Esophagus (tissue), 2 donors: ENCODE data around the gene WDR45. TPM values are rescaled to one million over a fixed set of nuclear protein-coding genes. Genes with fewer than 3 reads are reported as not detected.

ENCODE experiments used
- H3K27ac ChIP-seq, 2 donors: one replicate each; pipeline ENCODE4 v1.5.1; 2013; ENCODE audit warnings: low read depth in 2 of 2, mild to moderate bottlenecking in 2 of 2, inconsistent platforms in 1 of 2, low read length in 1 of 2, moderate library complexity in 1 of 2
- H3K27me3 ChIP-seq, 2 donors: one replicate each; pipeline ENCODE4 v1.6.1; 2013; ENCODE audit warnings: low read length in 2 of 2, control low read depth in 1 of 2, mild to moderate bottlenecking in 1 of 2; ENCODE audit not compliant: insufficient read depth in 2 of 2, control insufficient read depth in 1 of 2
- H3K36me3 ChIP-seq, 2 donors: one replicate each; pipeline ENCODE4 v1.6.1; 2013; ENCODE audit warnings: low read length in 1 of 2; ENCODE audit not compliant: control insufficient read depth in 2 of 2, insufficient read depth in 2 of 2
- H3K4me1 ChIP-seq, 2 donors: one replicate each; pipeline ENCODE4 v1.6.1; 2013; ENCODE audit warnings: low read length in 1 of 2; ENCODE audit not compliant: control insufficient read depth in 2 of 2, insufficient read depth in 2 of 2
- H3K4me3 ChIP-seq, 2 donors: one replicate each; pipeline ENCODE4 v1.5.1; 2013; ENCODE audit warnings: low read length in 2 of 2, mild to moderate bottlenecking in 2 of 2, low read depth in 1 of 2, moderate library complexity in 1 of 2
- H3K9me3 ChIP-seq, 2 donors: one replicate each; pipeline ENCODE4 v1.6.1; 2013; ENCODE audit warnings: mild to moderate bottlenecking in 2 of 2, low read depth in 1 of 2, low read length in 1 of 2, moderate library complexity in 1 of 2; ENCODE audit not compliant: control insufficient read depth in 2 of 2, insufficient read depth in 1 of 2
- WGBS, 2 donors: extraction: QIAGEN DNeasy Blood & Tissue Kit; methylation state at CpG; one replicate each; pipeline ENCODE4 v1.1.7; 2013; 5-methylcytosine and 5-hydroxymethylcytosine counted together
- polyA plus RNA-seq, 2 donors: library from polyadenylated mRNA; stranded (reverse); fragments of 200-250 nt; gene quantifications; one replicate each; pipeline ENCODE4 v1.2.3, GENCODE V29; 2013
- donor health status: healthy with polysubstance abuse.
- donor health status: Bipolar disorder and iron deficiency.

The WDR45 gene
- polyA plus RNA-seq, 2 donors: 45.1 to 55.6 TPM

GRCh38 chrX:49059201-49059600 lies 20.5 kb downstream of the WDR45 start:
- Histone ChIP-seq H3K9me3 (no peaks in the 10 kb centered on the region), H3K4me3 (peak overlapping the region; percentile 48 to 66), H3K4me1 (peaks cover 0 to 3% of the 10 kb centered on the region in 2 donors), H3K27me3 (no peaks in the 10 kb centered on the region), H3K27ac (peak overlapping the region; percentile 87 to 89), H3K36me3 (peaks cover 0 to 8% of the 10 kb centered on the region in 2 donors)
- WGBS, 2 donors: 20 to 68% methylated on average over 4 to 6 of the region's 6 CpGs

- Histone ChIP-seq H3K27ac (peak within 1 kb of the TSS; percentile 87 to 89), H3K4me1 (peaks cover 0 to 3% of the 10 kb centered on the region in 2 donors), H3K9me3 (no peaks in the 10 kb centered on the region), H3K4me3 (peak within 1 kb of the TSS; percentile 48 to 66), H3K27me3 (no peaks in the 10 kb centered on the region), H3K36me3 (peaks cover 0 to 4% of the 10 kb centered on the region in 2 donors)
- 35 to 51% methylated on average over 5 of the region's 5 CpGs for WGBS, 2 donors
Observed at GRCh38 chrX:49058794-49059193, 20.9 kb downstream of the WDR45 start, which contains the start of gene CCDC120. CCDC120 (plus strand) TSS chrX:49058999; CDS start chrX:49062042, 3,043 bp downstream.

GRCh38 chrX:49054073-49054762 lies 25.5 kb downstream of the WDR45 start:
- Histone ChIP-seq H3K27me3 (no peaks in the 10 kb centered on the region), H3K4me1 (peaks cover 0 to 3% of the 10 kb centered on the region in 2 donors), H3K27ac (peak overlapping the region; percentile 81 to 90), H3K4me3 (peak overlapping the region; percentile 45 to 63), H3K9me3 (no peaks in the 10 kb centered on the region), H3K36me3 (no peaks in the 10 kb centered on the region)
- WGBS, 2 donors: 76 to 87% methylated on average over 5 of the region's 5 CpGs

GRCh38 chrX:49053223-49054072 lies 26.2 kb downstream of the WDR45 start:
- Histone ChIP-seq H3K9me3 (no peaks in the 10 kb centered on the region), H3K4me3 (peak overlapping the region; percentile 45 to 63), H3K4me1 (peaks cover 0 to 3% of the 10 kb centered on the region in 2 donors), H3K27me3 (no peaks in the 10 kb centered on the region), H3K36me3 (no peaks in the 10 kb centered on the region), H3K27ac (peak overlapping the region; percentile 81 to 90)
- WGBS, 2 donors: 1 to 34% methylated on average over 45 to 76 of the region's 79 CpGs

DNA sequence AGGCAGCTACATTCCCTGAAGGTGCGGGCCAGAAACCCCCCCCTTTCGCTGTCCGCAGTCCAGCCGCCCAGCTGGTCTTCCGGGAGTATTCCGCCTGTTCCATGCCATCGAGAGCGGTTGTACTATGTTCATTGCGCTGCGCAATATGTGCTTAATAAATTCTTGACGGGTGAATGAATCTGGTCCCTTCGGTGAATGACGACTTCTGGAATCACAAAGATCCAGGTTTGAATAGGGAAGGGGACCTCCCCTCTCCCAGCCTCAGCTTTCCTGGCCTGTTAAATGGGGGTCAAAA lies 35.8 kb downstream of the WDR45 start:
- 10 to 34% methylated on average over 13 of the region's 13 CpGs for WGBS, 2 donors
- H3K4me3 ChIP-seq: peak overlapping the region in 1 of 2 donors; percentile 22
- H3K36me3 ChIP-seq: peaks cover 0 to 4% of the 10 kb centered on the region in 2 donors

GRCh38 chrX:49043220-49043986 lies 36.3 kb downstream of the WDR45 start, which contains the start of gene TFE3:
TFE3 (minus strand) TSS chrX:49043357; CDS start chrX:49043226, 131 bp downstream.
- Histone ChIP-seq H3K36me3 (peaks cover 0 to 9% of the 10 kb centered on the region in 2 donors), H3K4me1 (peaks cover 0 to 5% of the 10 kb centered on the region in 2 donors), H3K4me3 (peak within 1 kb of the TSS; percentile 57 to 88), H3K27ac (peak within 1 kb of the TSS; percentile 96 to 97), H3K9me3 (no peaks in the 10 kb centered on the region), H3K27me3 (no peaks in the 10 kb centered on the region)
- 1 to 18% methylated on average over 55 to 66 of the region's 67 CpGs for WGBS, 2 donors

More for the DNA sequence above, 35.8 kb downstream of the WDR45 start:
- Histone ChIP-seq H3K27ac (peak overlapping the region; percentile 84 to 86), H3K9me3 (no peaks in the 10 kb centered on the region), H3K27me3 (no peaks in the 10 kb centered on the region), H3K4me1 (peaks cover 0 to 5% of the 10 kb centered on the region in 2 donors)

DNA sequence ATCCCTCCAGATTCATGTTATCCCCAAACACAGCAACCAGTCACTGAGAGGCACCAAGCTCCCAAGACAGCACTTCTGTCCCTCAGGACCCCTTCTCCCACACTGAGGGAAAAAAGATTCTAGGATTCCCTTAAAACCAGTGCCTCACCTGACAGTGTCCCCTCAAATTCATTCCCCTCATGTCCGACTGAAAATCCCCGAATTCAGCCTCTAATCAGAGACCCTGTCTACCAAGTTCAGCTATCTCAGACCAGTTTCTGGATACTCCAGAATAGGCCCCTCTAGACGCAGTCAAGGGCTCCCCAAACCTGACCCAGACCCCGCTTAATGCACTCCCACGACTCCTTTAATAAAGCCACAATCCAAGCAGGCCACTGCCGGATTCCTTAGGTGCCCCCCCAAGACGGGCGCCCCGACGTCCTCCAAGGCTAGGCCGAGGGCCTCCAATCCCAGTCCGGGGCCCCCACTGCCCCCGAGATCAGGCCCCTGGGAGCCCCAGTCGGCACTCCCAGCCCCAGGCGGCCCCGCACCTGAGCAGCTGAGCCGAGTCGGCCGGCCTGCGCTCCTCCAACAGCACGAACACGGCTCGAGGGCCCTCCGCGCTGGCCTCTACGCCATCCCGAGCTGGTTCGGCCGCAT lies 37.0 kb downstream of the WDR45 start:
- Histone ChIP-seq H3K9me3 (no peaks in the 10 kb centered on the region), H3K36me3 (peaks cover 0 to 15% of the 10 kb centered on the region in 2 donors)
- WGBS, 2 donors: 0 to 35% methylated on average over 29 of the region's 29 CpGs

GRCh38 chrX:49041744-49042580 lies 37.7 kb downstream of the WDR45 start:
- Histone ChIP-seq H3K36me3 (peaks cover 0 to 17% of the 10 kb centered on the region in 2 donors), H3K4me3 (peak overlapping the region; percentile 57 to 88), H3K27me3 (no peaks in the 10 kb centered on the region), H3K9me3 (no peaks in the 10 kb centered on the region), H3K27ac (peak overlapping the region; percentile 96 to 97), H3K4me1 (peaks cover 0 to 5% of the 10 kb centered on the region in 2 donors)
- WGBS, 2 donors: 2 to 21% methylated on average over 10 of the region's 10 CpGs

More for the DNA sequence above, 37.0 kb downstream of the WDR45 start:
- Histone ChIP-seq H3K27ac (peak overlapping the region; percentile 96 to 97), H3K4me1 (peaks cover 0 to 5% of the 10 kb centered on the region in 2 donors), H3K4me3 (peak overlapping the region; percentile 57 to 88), H3K27me3 (no peaks in the 10 kb centered on the region)
